Astrocyte (in vitro differentiated cells and primary cell): ENCODE results near the gene CPNE6. TPM values are rescaled to one million over a fixed set of nuclear protein-coding genes. Genes with fewer than 3 reads are reported as not detected.
A peak's percentile ranks its signal among the peaks of the same experiment; 100 is the strongest.

Experiments used
- DNase-seq: peaks from one replicate; pipeline ENCODE4 v3.0.0-alpha.2; 2010; ENCODE audit warnings: low read depth
- FAIRE-seq: peaks from 2 replicates; lab custom pipeline; 2011; peaks lifted over from hg19 to GRCh38; lab: Jason Lieb, UNC
- H2AFZ ChIP-seq: 2 replicates; pipeline ENCODE4 v1.6.0; 2012; ENCODE audit warnings: low read depth, low read length, inconsistent platforms
- H3K27ac ChIP-seq: 2 replicates; pipeline ENCODE4 v1.5.1; 2011; ENCODE audit warnings: low read depth, low read length, inconsistent platforms
- H3K27me3 ChIP-seq: 2 replicates; pipeline ENCODE4 v1.6.0; 2011; ENCODE audit warnings: low read length, inconsistent platforms; ENCODE audit not compliant: insufficient read depth
- H3K36me3 ChIP-seq: 2 replicates; pipeline ENCODE4 v1.5.1; 2011; ENCODE audit warnings: low read length, inconsistent platforms; ENCODE audit not compliant: insufficient read depth
- H3K4me1 ChIP-seq: 2 replicates; pipeline ENCODE4 v1.5.1; 2011; ENCODE audit warnings: low read length, inconsistent platforms; ENCODE audit not compliant: insufficient read depth
- H3K4me2 ChIP-seq: 2 replicates; pipeline ENCODE4 v1.6.0; 2012; ENCODE audit warnings: low read length, inconsistent platforms
- H3K4me3 ChIP-seq: 2 replicates; pipeline ENCODE4 v1.5.1; 2011; ENCODE audit warnings: low read depth, mild to moderate bottlenecking, low read length, inconsistent platforms; ENCODE audit not compliant: insufficient read depth
- H3K79me2 ChIP-seq: 2 replicates; pipeline ENCODE4 v1.6.0; 2012; ENCODE audit warnings: mild to moderate bottlenecking, low read length, inconsistent platforms; ENCODE audit not compliant: insufficient read depth
- H3K9ac ChIP-seq: 2 replicates; pipeline ENCODE4 v1.6.0; 2012; ENCODE audit warnings: mild to moderate bottlenecking, low read length, inconsistent platforms
- H3K9me3 ChIP-seq: 2 replicates; pipeline ENCODE4 v1.5.1; 2012; ENCODE audit warnings: low read depth, mild to moderate bottlenecking, low read length, inconsistent platforms; ENCODE audit not compliant: insufficient read depth
- H4K20me1 ChIP-seq: 2 replicates; pipeline ENCODE4 v1.6.0; 2012; ENCODE audit warnings: low read length, inconsistent platforms; ENCODE audit not compliant: insufficient read depth
- H3K27ac Mint-ChIP-seq: one replicate; pipeline ENCODE4 v1.8.0; 2021; ENCODE audit warnings: mild to moderate bottlenecking, mixed read lengths; ENCODE audit not compliant: unreplicated experiment
- H3K27me3 Mint-ChIP-seq: one replicate; pipeline ENCODE4 v1.8.0; 2021; ENCODE audit warnings: low read depth, mixed read lengths; ENCODE audit not compliant: unreplicated experiment
- H3K36me3 Mint-ChIP-seq: one replicate; pipeline ENCODE4 v1.8.0; 2021; ENCODE audit warnings: low read depth, mixed read lengths; ENCODE audit not compliant: unreplicated experiment
- H3K4me1 Mint-ChIP-seq: one replicate; pipeline ENCODE4 v1.8.0; 2021; ENCODE audit warnings: low read depth, mixed read lengths; ENCODE audit not compliant: unreplicated experiment
- H3K4me3 Mint-ChIP-seq: one replicate; pipeline ENCODE4 v1.8.0; 2021; ENCODE audit warnings: mild to moderate bottlenecking, moderate library complexity, mixed read lengths; ENCODE audit not compliant: unreplicated experiment
- H3K9me3 Mint-ChIP-seq: one replicate; pipeline ENCODE4 v1.8.0; 2021; ENCODE audit warnings: mild to moderate bottlenecking, mixed read lengths; ENCODE audit not compliant: unreplicated experiment
- EZH2 ChIP-seq: IDR thresholded peaks from 2 replicates; pipeline ENCODE4 v1.6.1; 2012; ENCODE audit warnings: mild to moderate bottlenecking, low read length, inconsistent platforms; ENCODE audit not compliant: insufficient read depth
- total RNA-seq: library from RNA; stranded (reverse); gene quantifications from 2 replicates; pipeline ENCODE4 v1.2.1, GENCODE V29; 2021
- TF ChIP-seq, protein P1 (sequence below): IDR thresholded peaks from 2 replicates; pipeline ENCODE4 v1.5.1; 2011; ENCODE audit warnings: low read depth, mild to moderate bottlenecking, inconsistent platforms, low read length, moderate library complexity; ENCODE audit not compliant: insufficient read depth

Gene CPNE6
- total RNA-seq, 1 donor from 2014 or later, result not detected

DNA sequence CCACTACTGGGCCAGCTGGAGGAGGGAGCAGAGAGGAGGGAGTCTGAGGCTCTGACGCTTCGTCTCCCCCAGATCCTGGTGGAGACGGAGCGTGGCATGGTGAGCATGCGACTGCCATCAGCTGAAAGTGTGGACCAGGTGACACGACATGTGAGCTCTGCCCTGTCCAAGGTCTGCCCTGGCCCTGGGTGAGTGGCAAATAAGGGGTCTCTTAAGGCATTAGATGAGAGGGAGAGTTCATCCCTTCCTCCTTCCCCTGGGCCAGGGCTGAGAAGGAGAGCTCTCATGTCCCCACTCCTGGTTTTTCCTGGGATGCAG lies 17.1 kb upstream of the CPNE6 start:
- H3K27me3 ChIP-seq, result peaks cover 16% of the 10 kb centered on the region
- FAIRE-seq (no peak), DNase-seq (no peak)
- Mint-ChIP-seq H3K4me1 (peaks cover 2% of the 10 kb centered on the region), H3K27ac (no peak overlapping the region), H3K36me3 (no peaks in the 10 kb centered on the region), H3K9me3 (no peaks in the 10 kb centered on the region), H3K4me3 (no peak overlapping the region), H3K27me3 (peaks cover 64% of the 10 kb centered on the region)
- TF ChIP-seq EZH2, result no peak
- TF ChIP-seq, protein P1, sequence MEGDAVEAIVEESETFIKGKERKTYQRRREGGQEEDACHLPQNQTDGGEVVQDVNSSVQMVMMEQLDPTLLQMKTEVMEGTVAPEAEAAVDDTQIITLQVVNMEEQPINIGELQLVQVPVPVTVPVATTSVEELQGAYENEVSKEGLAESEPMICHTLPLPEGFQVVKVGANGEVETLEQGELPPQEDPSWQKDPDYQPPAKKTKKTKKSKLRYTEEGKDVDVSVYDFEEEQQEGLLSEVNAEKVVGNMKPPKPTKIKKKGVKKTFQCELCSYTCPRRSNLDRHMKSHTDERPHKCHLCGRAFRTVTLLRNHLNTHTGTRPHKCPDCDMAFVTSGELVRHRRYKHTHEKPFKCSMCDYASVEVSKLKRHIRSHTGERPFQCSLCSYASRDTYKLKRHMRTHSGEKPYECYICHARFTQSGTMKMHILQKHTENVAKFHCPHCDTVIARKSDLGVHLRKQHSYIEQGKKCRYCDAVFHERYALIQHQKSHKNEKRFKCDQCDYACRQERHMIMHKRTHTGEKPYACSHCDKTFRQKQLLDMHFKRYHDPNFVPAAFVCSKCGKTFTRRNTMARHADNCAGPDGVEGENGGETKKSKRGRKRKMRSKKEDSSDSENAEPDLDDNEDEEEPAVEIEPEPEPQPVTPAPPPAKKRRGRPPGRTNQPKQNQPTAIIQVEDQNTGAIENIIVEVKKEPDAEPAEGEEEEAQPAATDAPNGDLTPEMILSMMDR, result no peak
- no peak overlapping the region for H3K4me2 ChIP-seq
- no peaks in the 10 kb centered on the region for H3K79me2 ChIP-seq
- H3K9me3 ChIP-seq, result no peaks in the 10 kb centered on the region
- H2AFZ ChIP-seq, result no peak overlapping the region
- no peaks in the 10 kb centered on the region for H3K36me3 ChIP-seq
- H3K27ac ChIP-seq, result no peak overlapping the region
- no peak overlapping the region for H3K9ac ChIP-seq
- peaks cover 4% of the 10 kb centered on the region for H4K20me1 ChIP-seq
- H3K4me1 ChIP-seq, result no peaks in the 10 kb centered on the region
- no peak overlapping the region for H3K4me3 ChIP-seq

DNA sequence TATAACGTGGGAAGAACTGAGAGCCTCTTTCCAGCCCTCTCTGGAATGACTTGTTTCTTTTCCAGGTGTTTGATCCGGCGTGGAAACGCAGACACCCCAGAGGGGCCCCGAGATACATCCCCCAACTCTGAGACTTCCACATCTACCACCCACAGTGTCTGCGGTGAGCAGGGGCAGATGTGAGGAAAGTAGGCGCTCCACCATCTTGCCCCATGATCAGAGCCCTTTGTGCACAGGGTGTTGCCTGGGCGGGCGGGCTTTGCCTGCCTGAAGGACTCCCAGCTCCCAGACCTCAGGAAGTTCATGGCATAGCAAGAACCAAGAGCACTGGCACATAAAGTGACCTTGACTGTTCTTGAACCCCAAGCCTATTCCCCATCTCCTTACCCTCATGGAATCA lies 16.7 kb upstream of the CPNE6 start:
- DNase-seq (no peak), FAIRE-seq (no peak)
- H3K9ac ChIP-seq, result no peak overlapping the region
- no peaks in the 10 kb centered on the region for H3K9me3 Mint-ChIP-seq
- H4K20me1 ChIP-seq, result peaks cover 4% of the 10 kb centered on the region
- peaks cover 2% of the 10 kb centered on the region for H3K4me1 Mint-ChIP-seq
- H3K4me2 ChIP-seq, result no peak overlapping the region
- peaks cover 16% of the 10 kb centered on the region for H3K27me3 ChIP-seq
- peaks cover 62% of the 10 kb centered on the region for H3K27me3 Mint-ChIP-seq
- no peaks in the 10 kb centered on the region for H3K9me3 ChIP-seq
- no peak overlapping the region for H3K27ac Mint-ChIP-seq
- H3K4me1 ChIP-seq, result no peaks in the 10 kb centered on the region
- no peak overlapping the region for H3K4me3 ChIP-seq
- H3K4me3 Mint-ChIP-seq, result no peak overlapping the region
- no peak overlapping the region for H3K27ac ChIP-seq
- no peaks in the 10 kb centered on the region for H3K79me2 ChIP-seq
- no peaks in the 10 kb centered on the region for H3K36me3 Mint-ChIP-seq
- no peaks in the 10 kb centered on the region for H3K36me3 ChIP-seq
- TF ChIP-seq, protein P1, result no peak
- no peak for TF ChIP-seq EZH2
- H2AFZ ChIP-seq, result no peak overlapping the region

DNA sequence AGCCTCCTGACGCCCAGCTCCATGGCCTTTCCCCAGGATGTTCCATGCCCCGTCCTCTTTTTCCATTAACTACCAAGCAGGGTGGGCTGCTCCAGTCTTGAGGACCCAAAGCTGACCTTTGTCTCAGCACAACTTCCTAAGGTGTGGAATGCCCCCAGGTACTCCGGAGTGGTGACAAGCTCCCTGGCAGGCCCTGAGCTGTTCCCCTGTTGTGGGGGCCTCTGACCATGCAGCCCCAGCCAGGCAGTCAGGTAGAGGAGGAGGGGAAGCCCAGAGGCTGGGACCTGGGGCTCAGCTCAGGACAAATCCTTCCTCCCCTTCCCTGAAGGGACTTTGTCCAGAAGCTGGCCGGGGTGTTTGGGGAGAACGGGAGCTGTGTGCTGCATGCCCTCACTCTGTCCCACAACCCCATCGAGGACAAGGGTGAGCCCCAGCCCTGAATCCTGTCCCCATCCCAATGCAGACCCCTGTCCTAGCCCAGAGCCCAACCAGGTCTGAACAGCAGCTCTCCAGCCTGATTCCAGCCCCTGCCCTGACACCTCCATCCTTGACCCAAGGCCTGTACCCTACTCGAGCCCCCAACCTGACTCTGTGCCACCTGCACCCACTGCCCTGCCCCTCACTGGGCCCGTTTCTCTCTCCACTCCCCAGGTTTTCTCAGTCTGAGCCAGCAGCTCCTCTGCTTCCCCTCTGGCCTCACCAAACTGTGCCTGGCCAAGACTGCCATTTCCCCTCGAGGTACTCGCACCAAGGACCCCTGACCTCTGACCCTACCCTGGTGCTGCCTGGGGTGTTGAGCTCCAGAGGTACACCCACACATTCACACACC lies 15.2 kb upstream of the CPNE6 start:
- peaks cover 9% of the 10 kb centered on the region for H3K27me3 ChIP-seq
- H3K36me3 ChIP-seq, result no peaks in the 10 kb centered on the region
- no peak overlapping the region for H3K9ac ChIP-seq
- H3K4me3 Mint-ChIP-seq, result peak overlapping the region; percentile 15
- DNase-seq (no peak), FAIRE-seq (no peak)
- peaks cover 59% of the 10 kb centered on the region for H3K27me3 Mint-ChIP-seq
- H3K9me3 Mint-ChIP-seq, result no peaks in the 10 kb centered on the region
- TF ChIP-seq, protein P1, result no peak
- TF ChIP-seq EZH2, result no peak
- no peaks in the 10 kb centered on the region for H3K79me2 ChIP-seq
- H3K27ac Mint-ChIP-seq, result no peak overlapping the region
- no peak overlapping the region for H2AFZ ChIP-seq
- H3K4me2 ChIP-seq, result no peak overlapping the region
- peaks cover 4% of the 10 kb centered on the region for H4K20me1 ChIP-seq
- H3K36me3 Mint-ChIP-seq, result no peaks in the 10 kb centered on the region
- H3K9me3 ChIP-seq, result no peaks in the 10 kb centered on the region
- H3K4me3 ChIP-seq, result no peak overlapping the region
- peaks cover 2% of the 10 kb centered on the region for H3K4me1 Mint-ChIP-seq
- H3K27ac ChIP-seq, result no peak overlapping the region
- H3K4me1 ChIP-seq, result no peaks in the 10 kb centered on the region
